DOHH2 (cell line): ENCODE data around the gene FIGNL2.

ENCODE experiments used
- CTCF ChIP-seq: fragments of 200-600 bp; sonication (generic); IDR thresholded peaks from one replicate; pipeline ENCODE4 v1.5.1; 2014; ENCODE audit warnings: antibody characterized with exemption, mild to moderate bottlenecking, low read depth, low read length; ENCODE audit not compliant: poor library complexity, severe bottlenecking
- EZH2phosphoT487 ChIP-seq: fragments of 200-600 bp; sonication (generic); IDR thresholded peaks from 2 replicates; pipeline ENCODE4 v1.6.1; 2017; ENCODE audit warnings: borderline replicate concordance, mild to moderate bottlenecking, antibody characterized with exemption, low read length, moderate library complexity, mixed read lengths

GRCh38 chr12:51817027-51817953 is 31.2 kb downstream of the FIGNL2 start:
- TF ChIP-seq CTCF (no peak), EZH2phosphoT487 (no peak)
